Pancreas (tissue), 10 donors: ENCODE results near the gene ATP2C2. TPM values are rescaled to one million over a fixed set of nuclear protein-coding genes. Genes with fewer than 3 reads are reported as not detected.
"Not testable (repeated sequence)": the region's sequence is repeated elsewhere in the genome, so short reads cannot be mapped to it uniquely, and the experiment has no call there.

Source experiments
- ATAC-seq, 4 donors: fragments of 200-7000 bp; cut with Tn5 transposase; one replicate each; pipeline versions ENCODE4 v1.8.0 to v1.9.1; 2020; ENCODE audit warnings: mild to moderate bottlenecking in 4 of 4, moderate library complexity in 4 of 4
- DNase-seq, 6 donors: peaks; one replicate each; pipeline ENCODE4 v3.0.0-alpha.2; 2020
- FAIRE-seq: peaks from 2 replicates; lab custom pipeline; 2012; peaks lifted over from hg19 to GRCh38; lab: Jason Lieb, UNC
- H3K27ac ChIP-seq, 4 donors: fragments of 200-600 bp; sonication (generic); 1 replicate in 3 of 4; 2 replicates in 1 of 4; pipeline versions ENCODE4 v1.5.0 to v1.8.0; 2020
- H3K27me3 ChIP-seq, 4 donors: fragments of 200-600 bp; one replicate each; pipeline ENCODE4 v1.8.0; 2021
- H3K36me3 ChIP-seq, 3 donors: fragments of 200-600 bp; sonication (generic) in 1 of 3; one replicate each; pipeline versions ENCODE4 v1.5.0 to v1.8.0; 2020 to 2021
- H3K4me1 ChIP-seq, 3 donors: fragments of 200-600 bp; one replicate each; pipeline ENCODE4 v1.8.0; 2021
- H3K4me3 ChIP-seq, 4 donors: fragments of 200-600 bp; sonication (generic) in 2 of 4; one replicate each; pipeline versions ENCODE4 v1.5.0 to v1.8.0; 2020 to 2021
- H3K9me3 ChIP-seq, 4 donors: fragments of 200-600 bp; one replicate each; pipeline ENCODE4 v1.8.0; 2021
- WGBS, 2 donors: extraction: QIAGEN DNeasy Blood & Tissue Kit; methylation state at CpG; one replicate each; pipeline ENCODE4 v1.1.7; 2013; 5-methylcytosine and 5-hydroxymethylcytosine counted together
- intact Hi-C, 3 donors: fragments of 100-400 bp; cut with DNase I; formaldehyde crosslinking; loops; one replicate each; pipeline versions ENCODE4 v1.11.1 to v1.14.2; 2022
- polyA plus RNA-seq, 2 donors: library from polyadenylated mRNA; stranded (reverse); fragments of 200-250 nt; gene quantifications; one replicate each; pipeline ENCODE4 v1.2.3, GENCODE V29; 2013
- total RNA-seq, 6 donors: library from RNA; stranded (reverse); fragmentation: NEBNext Ultra II Directional in 4 of 6; extraction: Animal tissue kit (Norgen Biotek cat#: 25700) in 4 of 6; gene quantifications; one replicate each; pipeline versions ENCODE4 v1.2.1 to v1.2.4, GENCODE V29; 2021 to 2023
- TF ChIP-seq, protein P1 (sequence below), 4 donors: fragments of 200-600 bp; sonication (generic) in 3 of 4; IDR thresholded peaks; one replicate each; pipeline versions ENCODE4 v1.5.0 to v1.8.0; 2021; ENCODE audit warnings: antibody characterized with exemption in 4 of 4
- donor health status: healthy with polysubstance abuse.
- donor health status: DM: no; HTN: no; CAD: no; lungs with moderate emphysema.
- donor health status: DM: no; HTN: no; CAD: no.
- donor health status: control.
- donor health status: control.
- donor health status: Bipolar disorder and iron deficiency.
- donor health status: DM: yes; HTN: yes; CAD: no.
- donor health status: DM: no; HTN: no; CAD: no.
- donor health status: DM: no; HTN: no; CAD: no.
- donor health status: DM: yes; HTN: yes; CAD: no.

ATP2C2 gene
- total and polyA plus RNA-seq, 8 donors: 0.47 to 6.3 (median 2.2) TPM

DNA sequence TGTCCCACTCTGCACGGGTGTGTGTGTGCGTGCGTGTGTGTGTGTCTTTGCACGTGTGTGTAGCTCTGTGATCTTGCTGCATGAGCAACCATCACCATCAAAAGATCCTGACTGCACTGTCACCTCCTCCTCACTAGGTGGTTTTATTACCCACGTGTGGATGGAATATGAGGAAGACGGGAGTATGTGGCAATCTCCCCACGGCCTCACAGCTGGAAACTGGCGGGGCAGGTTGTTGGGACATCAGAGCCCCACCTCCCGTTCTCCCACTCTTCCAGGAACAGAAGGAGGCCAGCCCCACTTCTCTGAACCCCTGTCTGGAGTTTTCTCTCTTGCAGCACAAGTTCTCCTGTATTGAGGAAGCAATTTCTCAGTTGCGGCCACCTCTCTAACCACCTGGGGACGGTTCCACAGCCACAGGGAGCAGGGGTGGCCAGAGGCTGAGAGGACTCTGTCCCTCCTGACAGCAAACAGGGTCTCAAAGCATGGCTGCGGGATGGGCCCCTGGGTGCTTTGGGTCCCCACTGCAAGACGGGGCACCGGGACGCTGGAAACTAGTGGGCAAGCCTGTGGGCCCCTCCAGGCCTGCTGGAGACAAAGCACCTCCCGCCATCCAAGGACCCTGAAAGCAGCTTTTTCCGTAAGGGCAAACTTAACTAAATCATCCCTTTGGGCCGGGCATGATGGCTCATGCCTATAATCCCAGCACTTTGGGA, 27.9 kb upstream of the ATP2C2 start:
- DNase-seq (no peak), ATAC-seq (peak in 1 of 4 donors; percentile 56), FAIRE-seq (no peak)
- 53 to 56% methylated on average over 18 of the region's 18 CpGs for WGBS, 2 donors
- intact Hi-C loops: no loop called here
- TF ChIP-seq, protein P1, sequence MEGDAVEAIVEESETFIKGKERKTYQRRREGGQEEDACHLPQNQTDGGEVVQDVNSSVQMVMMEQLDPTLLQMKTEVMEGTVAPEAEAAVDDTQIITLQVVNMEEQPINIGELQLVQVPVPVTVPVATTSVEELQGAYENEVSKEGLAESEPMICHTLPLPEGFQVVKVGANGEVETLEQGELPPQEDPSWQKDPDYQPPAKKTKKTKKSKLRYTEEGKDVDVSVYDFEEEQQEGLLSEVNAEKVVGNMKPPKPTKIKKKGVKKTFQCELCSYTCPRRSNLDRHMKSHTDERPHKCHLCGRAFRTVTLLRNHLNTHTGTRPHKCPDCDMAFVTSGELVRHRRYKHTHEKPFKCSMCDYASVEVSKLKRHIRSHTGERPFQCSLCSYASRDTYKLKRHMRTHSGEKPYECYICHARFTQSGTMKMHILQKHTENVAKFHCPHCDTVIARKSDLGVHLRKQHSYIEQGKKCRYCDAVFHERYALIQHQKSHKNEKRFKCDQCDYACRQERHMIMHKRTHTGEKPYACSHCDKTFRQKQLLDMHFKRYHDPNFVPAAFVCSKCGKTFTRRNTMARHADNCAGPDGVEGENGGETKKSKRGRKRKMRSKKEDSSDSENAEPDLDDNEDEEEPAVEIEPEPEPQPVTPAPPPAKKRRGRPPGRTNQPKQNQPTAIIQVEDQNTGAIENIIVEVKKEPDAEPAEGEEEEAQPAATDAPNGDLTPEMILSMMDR (IDR thresholded peaks at IDR 0.05): no peak
- no peak overlapping the region for H3K27ac ChIP-seq
- H3K36me3 ChIP-seq: no peaks in the 10 kb centered on the region
- H3K27me3 ChIP-seq: no peaks in the 10 kb centered on the region
- H3K9me3 ChIP-seq: no peaks in the 10 kb centered on the region
- H3K4me1 ChIP-seq: no peaks in the 10 kb centered on the region
- H3K4me3 ChIP-seq: no peak overlapping the region

DNA sequence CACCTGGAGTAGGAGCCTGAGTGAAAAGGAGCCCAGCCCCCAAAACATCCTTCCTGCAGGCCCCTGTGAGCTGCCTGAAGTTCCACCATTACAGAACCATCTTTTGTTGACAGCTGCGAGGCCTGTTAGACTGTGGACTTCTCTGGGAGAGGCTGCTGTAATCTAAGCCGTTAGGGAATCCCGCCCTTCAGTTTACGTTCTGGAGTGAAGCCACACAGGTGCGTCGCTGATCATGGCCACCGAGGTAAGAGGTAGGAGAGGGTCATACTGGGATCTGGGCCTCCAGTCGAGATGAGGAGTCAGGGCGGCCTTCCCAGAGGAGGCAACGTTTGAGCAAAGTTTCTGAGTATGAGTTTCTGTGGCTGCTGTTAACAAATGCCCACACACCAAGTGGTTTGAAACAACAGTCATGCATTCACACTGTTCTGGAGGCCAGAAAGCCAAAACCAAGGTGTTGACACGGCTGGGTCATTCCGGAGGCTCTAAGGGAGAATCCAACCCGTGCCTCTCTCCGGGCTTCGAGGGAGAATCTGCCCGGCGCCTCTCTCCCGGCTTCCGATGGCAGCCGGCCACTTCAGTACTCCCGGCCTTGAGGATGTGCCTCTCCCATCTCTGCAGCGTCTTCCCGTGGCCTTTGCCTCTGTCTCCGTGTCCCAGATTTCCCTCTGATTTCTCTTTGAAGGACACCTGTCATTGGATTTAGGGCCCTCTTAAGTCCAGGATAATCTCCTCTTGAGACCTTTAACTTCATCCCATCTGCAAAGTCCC, 26.6 kb upstream of the ATP2C2 start:
- DNase-seq (no peak), FAIRE-seq (no peak), ATAC-seq (no peak)
- H3K27ac ChIP-seq: no peak overlapping the region
- intact Hi-C loops: no loop called here
- TF ChIP-seq, protein P1 (IDR thresholded peaks at IDR 0.05): no peak
- no peaks in the 10 kb centered on the region for H3K36me3 ChIP-seq
- 73 to 74% methylated on average over 24 of the region's 24 CpGs for WGBS, 2 donors
- H3K4me1 ChIP-seq: no peaks in the 10 kb centered on the region
- no peaks in the 10 kb centered on the region for H3K9me3 ChIP-seq
- no peaks in the 10 kb centered on the region for H3K27me3 ChIP-seq
- H3K4me3 ChIP-seq: no peak overlapping the region

DNA sequence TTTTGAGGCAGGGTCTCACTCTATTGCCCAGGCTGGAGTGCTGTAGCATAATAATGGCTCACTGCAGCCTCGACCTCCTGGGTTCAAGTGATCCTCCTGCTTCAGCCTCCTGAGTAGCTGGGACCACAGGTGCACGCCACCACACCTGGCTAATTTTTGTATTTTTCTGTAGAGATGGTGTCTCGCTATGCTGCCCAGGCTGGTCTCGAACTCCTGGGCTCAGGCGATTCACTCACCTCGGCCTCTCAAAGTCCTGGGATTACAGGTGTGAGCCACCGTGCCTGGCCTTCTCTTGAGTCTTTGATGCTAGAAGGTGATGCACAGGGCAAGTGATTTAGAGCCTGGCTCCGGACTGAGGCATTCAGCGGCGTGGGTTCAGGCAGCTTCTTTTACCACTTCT, 24.5 kb upstream of the ATP2C2 start:
- WGBS, 2 donors: 83 to 91% methylated on average over 10 of the region's 10 CpGs
- H3K27ac ChIP-seq, ATAC-seq, intact Hi-C loops, H3K4me3 ChIP-seq, H3K27me3 ChIP-seq, H3K36me3 ChIP-seq, FAIRE-seq, H3K4me1 ChIP-seq, H3K9me3 ChIP-seq: not testable (repeated sequence)
- DNase-seq: peak in 1 of 6 donors; percentile 10

DNA sequence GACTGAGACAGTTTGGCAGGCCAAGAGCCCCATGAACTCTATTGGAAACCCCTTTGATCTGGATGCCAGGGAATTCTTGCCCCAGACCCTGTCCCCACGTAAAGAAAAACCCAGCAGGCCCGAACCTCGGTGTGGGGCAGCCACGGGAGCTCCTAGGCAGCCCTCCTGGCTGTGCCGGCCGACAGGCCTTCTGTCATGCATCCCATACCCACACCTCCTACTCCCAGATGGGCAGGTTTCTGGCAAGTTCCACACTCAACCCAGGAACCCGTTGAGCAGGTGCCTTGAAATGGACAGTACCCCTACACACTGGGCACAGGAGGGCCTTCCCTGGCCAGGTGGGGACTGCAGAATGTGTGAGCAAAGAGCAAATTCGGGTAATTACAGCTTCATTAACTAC, 23.6 kb upstream of the ATP2C2 start:
- Histone ChIP-seq H3K36me3 (no peaks in the 10 kb centered on the region), H3K4me3 (no peak overlapping the region), H3K27me3 (no peaks in the 10 kb centered on the region), H3K4me1 (no peaks in the 10 kb centered on the region), H3K27ac (no peak overlapping the region), H3K9me3 (no peaks in the 10 kb centered on the region)
- 73 to 82% methylated on average over 8 of the region's 8 CpGs for WGBS, 2 donors
- FAIRE-seq: no peak
- TF ChIP-seq, protein P1 (IDR thresholded peaks at IDR 0.05): no peak
- intact Hi-C loops: no loop called here
- ATAC-seq: no peak
- no peak for DNase-seq

DNA sequence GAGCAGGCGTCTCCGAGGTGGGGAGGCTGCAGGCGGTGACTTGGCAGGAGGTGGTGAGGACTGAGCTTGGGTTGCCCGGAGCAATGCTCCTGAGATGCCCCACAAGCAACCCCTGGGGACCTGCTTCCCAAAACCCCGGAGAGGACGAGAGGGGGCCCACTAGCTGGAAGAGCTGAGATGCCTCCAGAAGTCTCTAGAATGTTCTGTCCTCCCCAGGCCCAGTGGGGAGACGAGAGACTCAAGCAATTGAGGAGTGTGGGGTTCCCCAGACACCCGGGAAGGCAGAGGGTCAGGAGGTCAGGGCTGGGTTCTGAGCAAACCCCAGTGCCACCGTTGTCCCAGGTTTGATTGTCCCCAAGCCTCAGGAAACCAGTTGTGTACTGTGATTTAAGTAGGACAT, 21.2 kb upstream of the ATP2C2 start:
- no peaks in the 10 kb centered on the region for H3K36me3 ChIP-seq
- no peaks in the 10 kb centered on the region for H3K9me3 ChIP-seq
- DNase-seq (peak in 1 of 6 donors; percentile 20), ATAC-seq (no peak), FAIRE-seq (no peak)
- no peak overlapping the region for H3K27ac ChIP-seq
- WGBS, 2 donors: 64 to 79% methylated on average over 8 to 9 of the region's 9 CpGs
- H3K4me1 ChIP-seq: no peaks in the 10 kb centered on the region
- intact Hi-C loops: no loop called here
- H3K27me3 ChIP-seq: no peaks in the 10 kb centered on the region
- no peak overlapping the region for H3K4me3 ChIP-seq
- TF ChIP-seq, protein P1 (IDR thresholded peaks at IDR 0.05): no peak
